RPMI7951 (cell line): ENCODE results near the gene HK1. TPM values are rescaled to one million over a fixed set of nuclear protein-coding genes. Genes with fewer than 3 reads are reported as not detected.

Experiments
- DNase-seq: peaks from one replicate; pipeline ENCODE4 v3.0.0-alpha.2; 2012; ENCODE audit warnings: low read depth
- total RNA-seq: library from RNA; depleted of rRNA; stranded (reverse); fragments of >200 nt; shearing (Covaris generic); gene quantifications from 2 replicates; pipeline ENCODE4 v1.2.3, GENCODE V29; 2014

The HK1 gene
- total RNA-seq, 1 experiment from 2014 or later = 72.7 TPM

DNA sequence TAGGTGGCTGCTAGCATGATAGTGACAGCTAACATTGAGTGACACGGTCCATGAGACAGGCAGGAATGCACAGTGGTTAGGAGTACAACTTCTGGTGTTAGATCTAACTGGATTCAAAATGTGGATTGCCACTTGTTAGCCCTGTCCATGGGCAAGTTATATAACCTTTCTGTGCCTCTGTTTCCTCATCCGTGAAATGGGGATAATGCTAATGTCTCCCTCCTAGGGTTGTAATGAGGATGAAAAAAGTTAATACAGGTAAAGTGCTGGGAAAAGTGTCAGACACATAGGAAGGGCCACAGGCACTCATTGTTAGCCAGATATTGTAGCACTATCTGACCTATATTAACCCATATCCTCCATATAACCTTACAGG, 96.6 kb downstream of the HK1 start:
- no peak for DNase-seq

DNA sequence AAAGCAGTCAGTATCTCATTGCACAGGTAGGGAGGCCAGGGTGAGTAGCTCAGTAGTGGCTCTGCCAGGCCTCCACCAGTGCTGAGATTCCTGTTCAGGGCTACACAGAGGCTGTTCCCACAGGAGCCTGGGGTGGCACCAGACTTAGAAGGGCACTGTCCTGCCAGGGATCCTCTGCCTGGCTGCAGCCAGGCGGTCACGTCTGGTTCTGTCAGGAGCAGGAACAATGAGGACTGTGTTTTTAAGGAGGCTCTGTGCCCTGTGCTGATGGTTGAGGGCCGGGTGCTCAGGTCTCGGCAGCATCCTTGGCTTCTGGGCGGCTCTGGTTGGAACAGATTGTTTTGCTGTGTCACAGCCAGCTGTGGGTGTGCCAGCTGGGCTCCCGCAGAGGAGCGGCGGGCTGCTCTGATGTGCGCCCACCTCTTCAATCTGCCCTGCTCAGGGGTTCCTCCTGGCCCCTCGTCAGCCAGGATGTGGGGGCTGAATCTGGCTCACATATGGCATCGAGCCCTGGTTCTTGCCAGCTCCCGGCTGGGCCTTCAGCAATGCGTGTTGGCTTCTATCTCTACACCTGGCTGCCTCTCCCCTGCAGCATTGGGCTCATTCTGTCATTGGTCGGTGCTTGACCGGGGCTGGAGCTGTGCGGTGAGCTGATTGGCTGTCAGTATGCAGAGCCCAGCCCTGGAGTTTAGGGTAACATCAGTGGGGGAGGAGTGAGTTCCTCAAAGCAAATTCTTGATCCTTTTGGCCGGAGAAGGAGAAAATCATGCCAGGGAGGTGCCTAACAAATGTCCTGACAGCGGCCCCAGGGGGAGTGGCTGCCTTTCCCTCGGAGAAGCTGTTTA, 97.2 kb downstream of the HK1 start:
- DNase-seq = no peak

GRCh38 chr10:69376662-69377061, 98.4 kb downstream of the HK1 start:
- DNase-seq = no peak

DNA sequence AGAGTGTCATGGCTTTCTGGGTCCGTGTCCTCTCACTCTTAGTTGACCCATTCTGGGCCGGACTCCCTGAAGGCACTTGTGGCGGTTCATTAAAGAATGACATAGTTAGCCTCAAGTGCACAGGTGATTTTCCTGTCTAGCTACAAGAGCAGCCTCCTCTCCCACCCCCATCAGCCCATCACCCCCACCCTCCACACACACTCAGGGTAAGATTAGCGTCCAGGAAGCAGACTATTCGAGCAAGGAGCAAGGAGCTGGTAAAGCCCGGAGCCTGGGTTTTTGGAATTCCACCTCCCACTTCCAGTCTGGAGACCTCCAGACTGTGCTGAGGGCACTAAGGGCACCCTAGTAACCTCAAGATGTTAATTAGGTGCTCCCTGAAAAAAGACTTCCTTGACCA, 98.9 kb downstream of the HK1 start:
- no peak for DNase-seq

DNA sequence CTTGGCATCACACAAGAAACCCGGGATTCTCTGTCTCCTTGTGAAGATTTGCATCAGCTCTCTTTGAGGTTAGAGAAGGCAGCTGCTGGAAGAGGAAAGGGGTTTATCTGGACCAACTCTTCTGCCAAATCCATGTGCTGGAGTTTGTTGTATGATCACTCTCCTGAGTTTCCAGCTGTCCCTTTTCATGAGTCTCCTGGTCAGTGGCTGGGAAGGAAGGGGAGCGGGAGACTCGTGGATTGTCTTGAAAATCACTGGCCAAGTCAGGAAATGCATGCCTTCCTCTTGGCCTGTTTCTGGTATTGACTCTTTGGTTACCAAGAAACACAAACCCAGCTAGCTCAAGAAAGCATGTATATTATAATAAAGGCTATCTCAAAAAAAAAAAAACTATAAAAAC, 99.6 kb downstream of the HK1 start:
- DNase-seq = no peak

- DNase-seq = no peak
Measured at GRCh38 chr10:69379800-69380199, 101.5 kb downstream of the HK1 start.

- peak; percentile 93 for DNase-seq
Measured at GRCh38 chr10:69382382-69383117, 104.3 kb downstream of the HK1 start.

DNA sequence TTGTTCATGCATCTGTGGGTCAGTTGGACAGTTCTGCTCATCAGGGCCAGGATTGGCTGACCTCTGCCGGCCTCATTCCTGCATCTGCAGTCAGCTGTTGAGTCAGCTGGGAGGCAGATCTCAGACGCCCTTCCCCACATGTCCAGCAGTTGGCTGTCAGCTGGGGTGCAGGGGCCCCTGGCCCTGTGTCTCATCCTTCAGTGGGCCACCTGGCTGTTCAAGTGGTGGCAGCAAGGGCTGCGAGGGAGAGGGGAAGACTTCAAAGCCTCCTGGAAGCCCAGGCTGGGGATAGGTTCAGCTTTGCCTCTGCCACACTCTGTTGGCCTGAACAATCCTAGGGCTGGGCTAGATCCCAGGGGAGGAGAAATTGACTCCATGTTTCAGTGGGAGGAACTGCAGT, 105.3 kb downstream of the HK1 start:
- peak; percentile 71 for DNase-seq

- no peak for DNase-seq
Measured at GRCh38 chr10:69384320-69384719, 106.0 kb downstream of the HK1 start.

- DNase-seq = no peak
Measured at GRCh38 chr10:69385454-69386350, 107.4 kb downstream of the HK1 start.

DNA sequence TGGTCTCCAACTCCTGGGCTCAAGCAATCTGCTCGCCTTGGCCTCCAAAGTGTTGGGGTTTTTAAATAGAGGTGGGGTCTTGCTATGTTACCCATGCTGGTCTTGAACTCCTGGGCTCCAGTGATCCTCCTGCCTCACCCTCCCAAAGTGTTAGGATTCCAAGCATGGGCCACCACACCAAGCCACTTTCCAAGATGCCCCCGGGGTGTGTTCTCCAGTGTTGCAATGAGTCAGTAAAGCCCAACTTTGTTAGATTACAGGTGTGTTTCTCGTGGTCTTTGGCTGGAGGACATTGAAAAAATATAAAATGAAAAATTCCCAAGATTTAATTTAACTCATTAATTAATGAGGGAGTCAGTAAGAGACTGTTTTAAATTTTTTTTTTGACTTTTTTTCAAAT, 109.2 kb downstream of the HK1 start:
- no peak for DNase-seq

DNA sequence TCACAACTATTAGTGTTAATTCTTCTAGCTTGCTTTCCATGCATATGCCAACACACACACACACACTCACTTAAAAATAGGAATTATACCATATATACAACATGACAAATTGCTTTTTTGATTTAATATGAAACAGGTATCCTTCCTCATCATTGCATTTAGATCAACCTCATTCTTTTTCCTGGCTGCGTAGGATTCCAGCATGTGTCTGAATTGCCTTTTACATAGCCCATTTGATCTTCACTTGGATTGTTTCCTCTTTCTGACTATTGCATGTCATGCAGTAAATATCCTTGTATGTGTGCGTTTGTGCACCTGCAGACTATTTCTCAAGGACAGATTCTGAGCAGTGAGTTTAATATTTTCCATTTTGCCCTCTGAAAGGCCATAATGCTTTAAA, 110.2 kb downstream of the HK1 start:
- DNase-seq = no peak

DNA sequence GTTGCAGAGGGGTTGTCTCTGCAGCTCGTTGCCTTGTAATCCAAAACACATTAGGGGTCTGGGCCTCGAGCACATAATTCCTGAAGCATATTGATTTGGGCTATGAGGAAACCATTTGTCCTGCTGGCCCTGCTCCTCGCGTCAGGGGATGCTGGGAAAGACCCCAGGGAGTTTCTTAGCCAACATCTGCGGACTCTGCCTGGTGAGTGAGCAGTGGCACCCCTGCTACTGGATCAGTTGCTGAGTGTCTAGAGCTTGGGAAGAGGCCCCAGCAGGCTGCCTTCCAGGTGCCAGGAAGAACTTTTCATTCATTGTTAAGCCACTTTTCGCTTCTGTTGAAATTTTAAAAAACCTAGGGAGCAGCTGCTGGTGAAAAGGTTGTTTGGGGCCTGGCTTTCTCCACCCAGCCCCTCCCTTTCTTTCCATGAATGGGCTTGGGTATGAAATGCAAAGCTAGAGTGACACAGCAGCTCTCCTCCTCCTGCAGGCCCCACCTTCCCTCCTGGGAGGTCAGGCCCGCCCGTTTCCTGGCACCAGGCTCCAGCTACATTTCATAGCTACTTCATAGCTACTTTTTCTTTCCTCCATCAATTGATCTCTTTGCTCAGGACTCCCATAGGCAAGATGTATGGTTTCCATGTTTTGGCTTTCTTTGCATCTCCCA, 111.7 kb downstream of the HK1 start:
- DNase-seq = peak; percentile 28

DNA sequence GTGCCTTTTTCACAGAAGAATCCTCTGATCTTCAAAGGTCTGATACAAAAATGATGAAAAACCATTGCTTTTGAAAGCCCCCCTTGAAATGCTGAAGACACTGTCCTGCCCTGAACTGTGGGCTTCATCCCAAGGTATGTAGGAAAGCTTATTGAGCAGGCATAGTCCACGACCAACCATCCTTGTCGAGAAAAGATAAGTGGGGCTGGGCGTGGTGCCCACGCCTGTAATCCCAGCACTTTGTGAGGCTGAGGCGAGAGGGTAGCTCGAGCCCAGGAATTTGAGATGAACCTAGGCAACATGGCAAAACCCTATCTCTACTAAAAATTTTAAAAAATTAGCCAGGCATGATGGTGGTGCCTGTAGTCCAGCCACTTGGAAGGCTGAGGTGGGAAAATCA, 112.9 kb downstream of the HK1 start:
- no peak for DNase-seq

DNA sequence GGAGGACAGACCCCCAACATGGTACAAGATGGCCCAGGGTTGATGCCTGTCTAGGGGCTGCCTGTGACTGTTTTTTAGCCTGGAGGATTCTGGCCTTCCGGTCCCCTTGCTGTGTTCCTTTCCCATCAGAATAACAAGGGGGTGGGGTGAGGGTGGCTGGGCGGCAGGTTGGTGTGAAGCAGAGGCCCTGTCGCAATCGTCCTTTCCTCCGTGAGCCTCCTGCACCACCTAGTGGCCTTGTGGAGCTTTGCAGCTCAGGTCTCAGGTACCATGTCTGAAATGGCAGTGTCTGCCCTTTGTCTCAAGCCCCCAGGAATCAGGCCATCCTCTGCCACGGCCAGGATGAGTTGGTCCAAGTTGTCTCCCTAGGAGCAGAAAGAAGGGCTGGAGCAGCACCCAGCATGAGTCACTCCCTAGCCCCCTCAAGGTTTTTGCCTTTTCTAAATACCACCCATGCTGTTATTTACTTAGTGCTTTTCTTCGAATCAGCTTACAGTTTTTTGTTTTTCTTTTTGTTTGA, 114.2 kb downstream of the HK1 start:
- peak; percentile 73 for DNase-seq

GRCh38 chr10:69394020-69394419, 115.7 kb downstream of the HK1 start:
- DNase-seq = no peak

- no peak for DNase-seq
Measured at GRCh38 chr10:69397972-69398371, 119.7 kb downstream of the HK1 start.

DNA sequence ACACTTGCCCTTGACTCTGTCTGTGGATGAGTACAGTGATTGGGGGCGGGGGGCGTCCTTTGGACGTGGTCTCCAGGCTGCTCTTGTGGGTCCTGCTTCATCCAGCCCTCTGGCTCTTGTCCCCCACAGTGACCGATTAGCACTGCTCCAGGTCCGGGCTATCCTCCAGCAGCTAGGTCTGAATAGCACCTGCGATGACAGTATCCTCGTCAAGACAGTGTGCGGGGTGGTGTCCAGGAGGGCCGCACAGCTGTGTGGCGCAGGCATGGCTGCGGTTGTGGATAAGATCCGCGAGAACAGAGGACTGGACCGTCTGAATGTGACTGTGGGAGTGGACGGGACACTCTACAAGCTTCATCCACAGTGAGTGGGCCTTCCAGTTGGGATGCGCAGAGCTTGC, 120.2 kb downstream of the HK1 start:
- no peak for DNase-seq

GRCh38 chr10:69400936-69401335, 122.6 kb downstream of the HK1 start:
- no peak for DNase-seq

DNA sequence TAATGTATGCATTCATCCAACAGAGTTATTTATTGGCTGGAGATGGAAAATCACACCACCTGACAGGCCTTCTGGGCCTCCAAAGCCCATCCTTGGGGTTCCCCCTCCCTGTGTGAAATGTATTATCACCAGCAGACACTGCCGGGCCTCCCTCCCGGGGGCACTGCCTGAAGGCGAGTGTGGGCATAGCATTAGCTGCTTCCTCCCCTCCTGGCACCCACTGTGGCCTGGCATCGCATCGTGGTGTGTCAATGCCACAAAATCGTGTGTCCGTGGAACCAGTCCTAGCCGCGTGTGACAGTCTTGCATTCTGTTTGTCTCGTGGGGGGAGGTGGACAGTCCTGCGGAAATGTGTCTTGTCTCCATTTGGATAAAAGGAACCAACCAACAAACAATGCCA, 123.1 kb downstream of the HK1 start:
- no peak for DNase-seq

DNA sequence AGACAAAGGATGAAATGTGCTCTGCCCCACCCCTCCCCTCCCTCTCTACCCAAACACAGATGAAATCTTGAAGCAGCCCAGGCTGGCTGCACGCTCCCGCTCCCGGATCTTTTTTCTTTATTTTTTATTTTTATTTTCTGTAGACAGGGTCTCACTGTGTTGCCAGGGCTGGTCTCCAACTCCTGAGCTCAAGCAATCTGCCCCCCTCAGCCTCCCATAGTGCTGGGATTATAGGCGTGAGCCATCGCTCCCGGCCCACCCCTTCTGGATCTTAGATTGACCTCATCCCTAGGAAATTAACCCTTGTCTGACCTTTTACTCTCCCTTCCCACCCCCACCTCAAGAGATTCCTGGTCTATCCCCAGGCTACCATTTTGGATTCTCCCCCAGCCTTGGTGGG, 124.1 kb downstream of the HK1 start:
- no peak for DNase-seq

GRCh38 chr10:69403066-69403465, 124.8 kb downstream of the HK1 start:
- DNase-seq = no peak
